Neural cell (in vitro differentiated cells): ENCODE measurements around the gene INO80E. TPM values are rescaled to one million over a fixed set of nuclear protein-coding genes. Genes with fewer than 3 reads are reported as not detected.

Experiments
- H2AFZ ChIP-seq: fragments of 200-600, 300-800 bp; sonication (generic), shearing (Covaris generic); 2 replicates; pipeline ENCODE4 v1.6.0; 2014; ENCODE audit warnings: low read depth, mild to moderate bottlenecking, antibody characterized with exemption, low read length, moderate library complexity
- H3F3A ChIP-seq: fragments of 200-600 bp; shearing (Covaris generic); 2 replicates; pipeline ENCODE4 v1.6.1; 2016; ENCODE audit warnings: mild to moderate bottlenecking, moderate library complexity, mixed read lengths, antibody characterized with exemption, low read length; ENCODE audit not compliant: insufficient read depth, poor library complexity, severe bottlenecking
- H3K27ac ChIP-seq: fragments of 200-600, 300-800 bp; sonication (generic), shearing (Covaris generic); 2 replicates; pipeline ENCODE4 v1.5.1; 2014; ENCODE audit warnings: mild to moderate bottlenecking, low read length, moderate library complexity
- H3K27me3 ChIP-seq: fragments of 300-800, 200-600 bp; sonication (generic), shearing (Covaris generic); 2 replicates; pipeline ENCODE4 v1.6.0; 2014; ENCODE audit warnings: mild to moderate bottlenecking, low read depth, low read length, moderate library complexity; ENCODE audit not compliant: insufficient read depth
- H3K36me3 ChIP-seq: fragments of 300-800, 200-600 bp; sonication (generic), shearing (Covaris generic); 2 replicates; pipeline ENCODE4 v1.5.1; 2014; ENCODE audit warnings: mild to moderate bottlenecking, antibody characterized with exemption, low read length, moderate library complexity; ENCODE audit not compliant: insufficient read depth
- H3K4me2 ChIP-seq: fragments of 300-800, 200-600 bp; sonication (generic), shearing (Covaris generic); 2 replicates; pipeline ENCODE4 v1.6.0; 2014; ENCODE audit warnings: mild to moderate bottlenecking, low read length
- H3K4me3 ChIP-seq: fragments of 300-800, 200-600 bp; sonication (generic), shearing (Covaris generic); 2 replicates; pipeline ENCODE4 v1.5.1; 2014; ENCODE audit warnings: mild to moderate bottlenecking, low read length, moderate library complexity
- H3K79me2 ChIP-seq: fragments of 200-600 bp; shearing (Covaris generic); replicated peaks from 2 replicates; pipeline ENCODE4 v1.6.0; 2014; ENCODE audit warnings: mild to moderate bottlenecking, low read length, moderate library complexity; ENCODE audit not compliant: insufficient read depth
- H3K9ac ChIP-seq: fragments of 300-800, 200-600 bp; sonication (generic), shearing (Covaris generic); 2 replicates; pipeline ENCODE4 v1.6.1; 2016; ENCODE audit warnings: mild to moderate bottlenecking, low read length, mixed read lengths
- H3K9me2 ChIP-seq: fragments of 200-600 bp; shearing (Covaris generic); 2 replicates; pipeline ENCODE4 v1.6.1; 2016; ENCODE audit warnings: mild to moderate bottlenecking, low read length, mixed read lengths; ENCODE audit not compliant: insufficient read depth
- H3K9me3 ChIP-seq: fragments of 200-600, 300-800 bp; sonication (generic), shearing (Covaris generic); 2 replicates; pipeline ENCODE4 v1.6.1; 2016; ENCODE audit warnings: mild to moderate bottlenecking, mixed run types, low read length, moderate library complexity, mixed read lengths
- H4K20me1 ChIP-seq: fragments of 200-600 bp; shearing (Covaris generic); 2 replicates; pipeline ENCODE4 v1.6.1; 2016; ENCODE audit warnings: mild to moderate bottlenecking, mixed run types; ENCODE audit not compliant: insufficient read depth
- CTCF ChIP-seq: fragments of 450-650 bp; IDR thresholded peaks from 2 replicates; pipeline ENCODE4 v1.5.1; 2014; ENCODE audit warnings: antibody characterized with exemption, mild to moderate bottlenecking, moderate library complexity; ENCODE audit not compliant: poor library complexity, severe bottlenecking
- EP300 ChIP-seq: fragments of 450-650 bp; conservative IDR thresholded peaks from 2 replicates; pipeline ENCODE4 v1.6.1; 2014; ENCODE audit warnings: antibody characterized with exemption, mild to moderate bottlenecking, moderate library complexity; ENCODE audit not compliant: poor library complexity, severe bottlenecking
- EZH2 ChIP-seq: fragments of 200-600, 300-800 bp; shearing (Covaris generic), sonication (generic); IDR thresholded peaks from 2 replicates; pipeline ENCODE4 v1.6.1; 2014; ENCODE audit warnings: antibody characterized with exemption, low read length, borderline replicate concordance, mild to moderate bottlenecking; ENCODE audit not compliant: insufficient read depth, poor library complexity, severe bottlenecking
- MXI1 ChIP-seq: fragments of 450-650 bp; conservative IDR thresholded peaks from 2 replicates; pipeline ENCODE4 v1.6.1; 2014; ENCODE audit warnings: antibody characterized with exemption, mild to moderate bottlenecking; ENCODE audit not compliant: poor library complexity, severe bottlenecking
- POLR2AphosphoS5 ChIP-seq: IDR thresholded peaks from 2 replicates; pipeline ENCODE4 v1.6.1; 2012
- RAD21 ChIP-seq: fragments of 450-650 bp; conservative IDR thresholded peaks from 2 replicates; pipeline ENCODE4 v1.6.1; 2014; ENCODE audit warnings: antibody characterized with exemption, mild to moderate bottlenecking, moderate library complexity
- REST ChIP-seq: IDR thresholded peaks from 2 replicates; pipeline ENCODE4 v1.6.1; 2012; ENCODE audit warnings: borderline replicate concordance
- SMC3 ChIP-seq: fragments of 450-650 bp; conservative IDR thresholded peaks from 2 replicates; pipeline ENCODE4 v1.6.1; 2014; ENCODE audit warnings: antibody characterized with exemption, mild to moderate bottlenecking, moderate library complexity; ENCODE audit not compliant: poor library complexity
- TAF1 ChIP-seq: IDR thresholded peaks from 2 replicates; pipeline ENCODE4 v1.6.1; 2012; ENCODE audit warnings: low read depth
- polyA plus RNA-seq: library from polyadenylated mRNA; depleted of rRNA; stranded (reverse); fragments of >200 nt; gene quantifications from 2 replicates; pipeline ENCODE4 v1.2.3, GENCODE V29; 2014

INO80E gene
- polyA plus RNA-seq, 1 donor from 2014 or later, result 130 TPM

- H3K79me2 ChIP-seq, result no peaks in the 10 kb centered on the region
- no peaks in the 10 kb centered on the region for H3K9me3 ChIP-seq
- H2AFZ ChIP-seq, result no peak overlapping the region
- no peak overlapping the region for H3K9ac ChIP-seq
- no peak overlapping the region for H3K4me3 ChIP-seq
- no peaks in the 10 kb centered on the region for H3K27me3 ChIP-seq
- no peaks in the 10 kb centered on the region for H3K9me2 ChIP-seq
- H3K4me2 ChIP-seq, result no peak overlapping the region
- H4K20me1 ChIP-seq, result no peaks in the 10 kb centered on the region
- no peak overlapping the region for H3K27ac ChIP-seq
- H3K36me3 ChIP-seq, result no peaks in the 10 kb centered on the region
- no peaks in the 10 kb centered on the region for H3F3A ChIP-seq
- TF ChIP-seq CTCF (no peak), EZH2 (no peak), MXI1 (no peak), SMC3 (no peak), RAD21 (no peak), TAF1 (no peak), POLR2AphosphoS5 (no peak), EP300 (no peak), REST (no peak)
Measured at GRCh38 chr16:30003670-30004423, 7.8 kb downstream of the INO80E start.

- no peaks in the 10 kb centered on the region for H3K79me2 ChIP-seq
- no peaks in the 10 kb centered on the region for H4K20me1 ChIP-seq
- no peak overlapping the region for H3K4me2 ChIP-seq
- H3K27ac ChIP-seq, result no peak overlapping the region
- H3F3A ChIP-seq, result no peaks in the 10 kb centered on the region
- TF ChIP-seq POLR2AphosphoS5 (no peak), EP300 (no peak), MXI1 (no peak), TAF1 (no peak)
- no peaks in the 10 kb centered on the region for H3K27me3 ChIP-seq
- no peak overlapping the region for H2AFZ ChIP-seq
- no peak overlapping the region for H3K9ac ChIP-seq
- H3K9me3 ChIP-seq, result no peaks in the 10 kb centered on the region
- no peaks in the 10 kb centered on the region for H3K36me3 ChIP-seq
- H3K9me2 ChIP-seq, result no peaks in the 10 kb centered on the region
- H3K4me3 ChIP-seq, result no peak overlapping the region
Measured at GRCh38 chr16:30004424-30004776, 8.4 kb downstream of the INO80E start.
